K562 (cell line): ENCODE data around the gene MCIDAS. TPM values are rescaled to one million over a fixed set of nuclear protein-coding genes. Genes with fewer than 3 reads are reported as not detected.

Source experiments
- ATF1 ChIP-seq, 2 experiments: fragments of 450-650 bp in 1 of 2; IDR thresholded peaks; 2 replicates each; pipeline ENCODE4 v1.6.1; 2016; ENCODE audit warnings: missing compliant biosample characterization in 1 of 2, missing genetic modification characterization in 1 of 2
- FUS ChIP-seq: fragments of 200-400 bp; formaldehyde crosslinking; optimal IDR thresholded peaks from 2 replicates; pipeline ENCODE3; 2017; ENCODE audit warnings: low read depth, low read length
- LCOR ChIP-seq: sonication (generic); formaldehyde crosslinking; IDR thresholded peaks from 2 replicates; pipeline ENCODE4 v1.8.0; 2022; ENCODE audit warnings: mild to moderate bottlenecking, missing genetic modification reagents
- MIER1 ChIP-seq: fragments of 450-650 bp; IDR thresholded peaks from 2 replicates; pipeline ENCODE4 v1.6.1; 2016; ENCODE audit warnings: antibody characterized with exemption, mild to moderate bottlenecking, low read depth
- NFRKB ChIP-seq: fragments of 450-650 bp; IDR thresholded peaks from 2 replicates; pipeline ENCODE4 v1.6.1; 2016; ENCODE audit warnings: low read depth
- PURB ChIP-seq: sonication (generic); formaldehyde crosslinking; IDR thresholded peaks from 2 replicates; pipeline ENCODE4 v1.9.0; 2021; ENCODE audit warnings: low read depth, mild to moderate bottlenecking, missing genetic modification reagents
- RNF2 ChIP-seq: sonication (generic); IDR thresholded peaks from 2 replicates; pipeline ENCODE4 v1.6.1; 2016
- SMAD4 ChIP-seq: fragments of 250-450 bp; sonication (Bioruptor Pico); conservative IDR thresholded peaks from 2 replicates; pipeline ENCODE4 v1.8.0; 2021; ENCODE audit warnings: inconsistent platforms, mild to moderate bottlenecking, moderate library complexity
- SP1 ChIP-seq: sonication (generic); formaldehyde crosslinking; IDR thresholded peaks from 2 replicates; pipeline ENCODE4 v1.8.1; 2022; ENCODE audit warnings: mild to moderate bottlenecking, missing genetic modification reagents
- TCF3 ChIP-seq: sonication (generic); formaldehyde crosslinking; IDR thresholded peaks from 2 replicates; pipeline ENCODE4 v1.4.0; 2020; ENCODE audit warnings: mild to moderate bottlenecking, missing genetic modification reagents
- polyA plus RNA-seq, 8 experiments: library from polyadenylated mRNA; depleted of rRNA in 4 of 8; stranded (reverse) in 5 of 8; unstranded in 3 of 8; fragments of >200 nt; fragmentation: Nextera tagmentation in 2 of 8; fragmentation: Illumina TruSeq in 1 of 8; extraction: Ambion mirVana in 2 of 8; extraction: Trizol in 1 of 8; gene quantifications; 2 replicates each; pipeline versions ENCODE4 v1.2.1 to v1.2.3, GENCODE V29; 2011 to 2014; ENCODE audit warnings: inconsistent platforms in 1 of 8, missing spikeins in 1 of 8
- total RNA-seq, 7 experiments: library from RNA; depleted of rRNA in 6 of 7; stranded (reverse); fragments of >200 nt in 6 of 7; fragmentation: Illumina TruSeq in 2 of 7; extraction: Trizol in 2 of 7; gene quantifications; 2 replicates each; pipeline versions ENCODE4 v1.2.1 to v1.2.3, GENCODE V29; 2011 to 2021; ENCODE audit warnings: low replicate concordance in 1 of 7
- TF ChIP-seq, protein P1 (sequence below): fragments of 450-650 bp; IDR thresholded peaks from 2 replicates; pipeline ENCODE4 v1.6.1; 2016; ENCODE audit warnings: borderline replicate concordance
- TF ChIP-seq, protein P2 (sequence below), 2 experiments: IDR thresholded peaks; 2 replicates each; pipeline ENCODE4 v1.6.1; 2012; ENCODE audit warnings: improper control_type of control experiment in 2 of 2, low read depth in 2 of 2, low read length in 2 of 2, borderline replicate concordance in 1 of 2
- TF ChIP-seq, protein P3 (sequence below): fragments of 450-650 bp; IDR thresholded peaks from 2 replicates; pipeline ENCODE4 v1.7.1; 2018; ENCODE audit warnings: mild to moderate bottlenecking, low read depth; ENCODE audit not compliant: partially characterized antibody
- TF ChIP-seq, protein P4 (sequence below): sonication (generic); formaldehyde crosslinking; IDR thresholded peaks from 2 replicates; pipeline ENCODE4 v1.8.0; 2022; ENCODE audit warnings: mild to moderate bottlenecking, low read depth, missing genetic modification reagents
- TF ChIP-seq, protein P5 (sequence below): sonication (generic); formaldehyde crosslinking; IDR thresholded peaks from 2 replicates; pipeline ENCODE4 v1.8.1; 2023; ENCODE audit warnings: mild to moderate bottlenecking, missing genetic modification reagents

The MCIDAS gene
- total and polyA plus RNA-seq, 9 of the 15 experiments (the other 6 are each of a cell fraction or from before 2014, with no cell fraction given), result 0.07 to 1.5 (median 0.69) TPM

DNA sequence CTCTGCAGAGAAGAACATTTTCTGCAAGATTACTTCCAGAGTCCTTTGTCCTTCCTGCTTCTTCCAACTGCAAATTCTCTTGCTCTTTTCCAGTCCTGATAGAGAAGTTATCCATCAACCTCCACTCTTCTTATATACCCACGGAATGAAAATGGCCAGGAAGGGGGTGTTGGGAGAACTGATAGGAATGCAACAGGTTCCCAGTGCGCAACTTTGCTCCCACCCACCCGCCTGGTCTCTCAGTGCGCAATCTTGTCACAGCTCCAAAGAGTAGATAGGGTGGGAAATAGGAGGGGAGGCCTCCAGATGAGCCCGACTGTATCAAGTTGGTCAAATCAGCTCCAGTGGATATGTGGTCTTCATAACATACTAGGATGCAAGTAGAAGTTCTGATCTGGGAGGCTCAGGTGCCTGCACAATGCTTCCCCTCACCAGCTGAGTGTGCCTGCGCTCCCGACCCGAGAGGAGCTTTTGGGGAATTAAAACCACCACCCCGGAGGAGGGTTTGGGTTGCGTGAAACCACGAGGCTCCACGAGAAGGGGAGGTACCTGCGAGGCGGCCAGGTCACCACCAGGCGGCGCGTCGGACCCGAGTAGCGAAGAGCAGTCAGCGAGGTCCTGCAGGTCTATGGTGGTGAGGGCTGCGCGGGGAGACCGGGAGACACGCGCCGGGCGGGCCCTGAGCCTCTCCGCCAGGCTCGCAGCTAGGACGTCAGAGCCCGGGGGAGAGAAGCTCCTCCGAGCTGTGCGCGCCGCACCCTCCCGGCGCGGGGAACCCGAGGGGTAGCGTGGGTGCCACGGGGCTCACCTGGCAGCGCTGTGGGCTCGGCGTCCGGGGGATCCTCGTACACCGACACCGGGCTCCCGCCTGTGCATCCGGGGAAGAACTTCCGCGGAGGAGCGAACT lies 835 bp downstream of the MCIDAS start (continued):
- TF ChIP-seq TCF3 (CRISPR knock-in tag) (0 out of 2 replicates have a peak, but pooled peaks have one; percentile 16), RNF2 (0 out of 2 replicates have a peak, but pooled peaks have one; percentile 21), NFRKB (no peak), SMAD4 (CRISPR knock-in tag) (0 out of 2 replicates have a peak, but pooled peaks have one; percentile 7), MIER1 (peak; percentile 85), PURB (CRISPR knock-in tag) (no peak), LCOR (CRISPR knock-in tag) (peak; percentile 33; the same call in 1 of the 2 replicates), SP1 (CRISPR knock-in tag) (peak; percentile 25; the same call in 1 of the 2 replicates), FUS (peak; percentile 20), ATF1 (CRISPR knock-in tag; IDR thresholded peaks at IDR 0.05) (no peak), ATF1 (tag; IDR thresholded peaks at IDR 0.05) (peak; percentile 41; the same call in 1 of the 2 replicates)
- TF ChIP-seq, protein P1, sequence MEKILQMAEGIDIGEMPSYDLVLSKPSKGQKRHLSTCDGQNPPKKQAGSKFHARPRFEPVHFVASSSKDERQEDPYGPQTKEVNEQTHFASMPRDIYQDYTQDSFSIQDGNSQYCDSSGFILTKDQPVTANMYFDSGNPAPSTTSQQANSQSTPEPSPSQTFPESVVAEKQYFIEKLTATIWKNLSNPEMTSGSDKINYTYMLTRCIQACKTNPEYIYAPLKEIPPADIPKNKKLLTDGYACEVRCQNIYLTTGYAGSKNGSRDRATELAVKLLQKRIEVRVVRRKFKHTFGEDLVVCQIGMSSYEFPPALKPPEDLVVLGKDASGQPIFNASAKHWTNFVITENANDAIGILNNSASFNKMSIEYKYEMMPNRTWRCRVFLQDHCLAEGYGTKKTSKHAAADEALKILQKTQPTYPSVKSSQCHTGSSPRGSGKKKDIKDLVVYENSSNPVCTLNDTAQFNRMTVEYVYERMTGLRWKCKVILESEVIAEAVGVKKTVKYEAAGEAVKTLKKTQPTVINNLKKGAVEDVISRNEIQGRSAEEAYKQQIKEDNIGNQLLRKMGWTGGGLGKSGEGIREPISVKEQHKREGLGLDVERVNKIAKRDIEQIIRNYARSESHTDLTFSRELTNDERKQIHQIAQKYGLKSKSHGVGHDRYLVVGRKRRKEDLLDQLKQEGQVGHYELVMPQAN, result no peak
- TF ChIP-seq, protein P2, sequence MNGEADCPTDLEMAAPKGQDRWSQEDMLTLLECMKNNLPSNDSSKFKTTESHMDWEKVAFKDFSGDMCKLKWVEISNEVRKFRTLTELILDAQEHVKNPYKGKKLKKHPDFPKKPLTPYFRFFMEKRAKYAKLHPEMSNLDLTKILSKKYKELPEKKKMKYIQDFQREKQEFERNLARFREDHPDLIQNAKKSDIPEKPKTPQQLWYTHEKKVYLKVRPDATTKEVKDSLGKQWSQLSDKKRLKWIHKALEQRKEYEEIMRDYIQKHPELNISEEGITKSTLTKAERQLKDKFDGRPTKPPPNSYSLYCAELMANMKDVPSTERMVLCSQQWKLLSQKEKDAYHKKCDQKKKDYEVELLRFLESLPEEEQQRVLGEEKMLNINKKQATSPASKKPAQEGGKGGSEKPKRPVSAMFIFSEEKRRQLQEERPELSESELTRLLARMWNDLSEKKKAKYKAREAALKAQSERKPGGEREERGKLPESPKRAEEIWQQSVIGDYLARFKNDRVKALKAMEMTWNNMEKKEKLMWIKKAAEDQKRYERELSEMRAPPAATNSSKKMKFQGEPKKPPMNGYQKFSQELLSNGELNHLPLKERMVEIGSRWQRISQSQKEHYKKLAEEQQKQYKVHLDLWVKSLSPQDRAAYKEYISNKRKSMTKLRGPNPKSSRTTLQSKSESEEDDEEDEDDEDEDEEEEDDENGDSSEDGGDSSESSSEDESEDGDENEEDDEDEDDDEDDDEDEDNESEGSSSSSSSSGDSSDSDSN (IDR thresholded peaks at IDR 0.05; ENCODE audit: borderline replicate concordance in 1 of 2, low read depth in 2 of 2, low read length in 2 of 2), result peak; percentile 48 to 87; a peak in 1 of 4 replicates
- TF ChIP-seq, protein P3, sequence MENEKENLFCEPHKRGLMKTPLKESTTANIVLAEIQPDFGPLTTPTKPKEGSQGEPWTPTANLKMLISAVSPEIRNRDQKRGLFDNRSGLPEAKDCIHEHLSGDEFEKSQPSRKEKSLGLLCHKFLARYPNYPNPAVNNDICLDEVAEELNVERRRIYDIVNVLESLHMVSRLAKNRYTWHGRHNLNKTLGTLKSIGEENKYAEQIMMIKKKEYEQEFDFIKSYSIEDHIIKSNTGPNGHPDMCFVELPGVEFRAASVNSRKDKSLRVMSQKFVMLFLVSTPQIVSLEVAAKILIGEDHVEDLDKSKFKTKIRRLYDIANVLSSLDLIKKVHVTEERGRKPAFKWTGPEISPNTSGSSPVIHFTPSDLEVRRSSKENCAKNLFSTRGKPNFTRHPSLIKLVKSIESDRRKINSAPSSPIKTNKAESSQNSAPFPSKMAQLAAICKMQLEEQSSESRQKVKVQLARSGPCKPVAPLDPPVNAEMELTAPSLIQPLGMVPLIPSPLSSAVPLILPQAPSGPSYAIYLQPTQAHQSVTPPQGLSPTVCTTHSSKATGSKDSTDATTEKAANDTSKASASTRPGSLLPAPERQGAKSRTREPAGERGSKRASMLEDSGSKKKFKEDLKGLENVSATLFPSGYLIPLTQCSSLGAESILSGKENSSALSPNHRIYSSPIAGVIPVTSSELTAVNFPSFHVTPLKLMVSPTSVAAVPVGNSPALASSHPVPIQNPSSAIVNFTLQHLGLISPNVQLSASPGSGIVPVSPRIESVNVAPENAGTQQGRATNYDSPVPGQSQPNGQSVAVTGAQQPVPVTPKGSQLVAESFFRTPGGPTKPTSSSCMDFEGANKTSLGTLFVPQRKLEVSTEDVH, result no peak
- TF ChIP-seq, protein P4, sequence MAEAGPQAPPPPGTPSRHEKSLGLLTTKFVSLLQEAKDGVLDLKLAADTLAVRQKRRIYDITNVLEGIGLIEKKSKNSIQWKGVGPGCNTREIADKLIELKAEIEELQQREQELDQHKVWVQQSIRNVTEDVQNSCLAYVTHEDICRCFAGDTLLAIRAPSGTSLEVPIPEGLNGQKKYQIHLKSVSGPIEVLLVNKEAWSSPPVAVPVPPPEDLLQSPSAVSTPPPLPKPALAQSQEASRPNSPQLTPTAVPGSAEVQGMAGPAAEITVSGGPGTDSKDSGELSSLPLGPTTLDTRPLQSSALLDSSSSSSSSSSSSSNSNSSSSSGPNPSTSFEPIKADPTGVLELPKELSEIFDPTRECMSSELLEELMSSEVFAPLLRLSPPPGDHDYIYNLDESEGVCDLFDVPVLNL (CRISPR knock-in tag), result no peak
- TF ChIP-seq, protein P5, sequence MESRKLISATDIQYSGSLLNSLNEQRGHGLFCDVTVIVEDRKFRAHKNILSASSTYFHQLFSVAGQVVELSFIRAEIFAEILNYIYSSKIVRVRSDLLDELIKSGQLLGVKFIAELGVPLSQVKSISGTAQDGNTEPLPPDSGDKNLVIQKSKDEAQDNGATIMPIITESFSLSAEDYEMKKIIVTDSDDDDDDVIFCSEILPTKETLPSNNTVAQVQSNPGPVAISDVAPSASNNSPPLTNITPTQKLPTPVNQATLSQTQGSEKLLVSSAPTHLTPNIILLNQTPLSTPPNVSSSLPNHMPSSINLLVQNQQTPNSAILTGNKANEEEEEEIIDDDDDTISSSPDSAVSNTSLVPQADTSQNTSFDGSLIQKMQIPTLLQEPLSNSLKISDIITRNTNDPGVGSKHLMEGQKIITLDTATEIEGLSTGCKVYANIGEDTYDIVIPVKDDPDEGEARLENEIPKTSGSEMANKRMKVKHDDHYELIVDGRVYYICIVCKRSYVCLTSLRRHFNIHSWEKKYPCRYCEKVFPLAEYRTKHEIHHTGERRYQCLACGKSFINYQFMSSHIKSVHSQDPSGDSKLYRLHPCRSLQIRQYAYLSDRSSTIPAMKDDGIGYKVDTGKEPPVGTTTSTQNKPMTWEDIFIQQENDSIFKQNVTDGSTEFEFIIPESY (CRISPR knock-in tag), result peak; percentile 47; the same call in 1 of the 2 replicates
